ENCODE results near the gene FOXJ2. TPM values are rescaled to one million over a fixed set of nuclear protein-coding genes. Genes with fewer than 3 reads are reported as not detected.
"Not testable (repeated sequence)": the region's sequence is repeated elsewhere in the genome, so short reads cannot be mapped to it uniquely, and the experiment has no call there.

FOXJ2 gene
- total RNA-seq, 4 donors from 2014 or later = 11.6 to 15.7 (median 12.5) TPM

GRCh38 chr12:8030189-8030588, 2.3 kb upstream of the FOXJ2 start:
- DNase-seq = no peak
- H3K27ac ChIP-seq = no peak overlapping the region
- no peaks in the 10 kb centered on the region for H3K27me3 ChIP-seq
- H3K36me3 ChIP-seq = no peaks in the 10 kb centered on the region
- H3K4me3 ChIP-seq = no peak overlapping the region
- TF ChIP-seq CTCF (IDR thresholded peaks at IDR 0.05) (no peak), EP300 (IDR thresholded peaks at IDR 0.05; ENCODE audit: low read depth) (no peak), POLR2A (IDR thresholded peaks at IDR 0.05) (no peak), POLR2AphosphoS5 (IDR thresholded peaks at IDR 0.05) (no peak)
- 75 to 80% methylated on average over 3 of the region's 3 CpGs for WGBS, 2 donors (ENCODE audit: low coverage in 1 of 2)
- H3K4me1 ChIP-seq = peaks cover 16 to 34% (median 23%) of the 10 kb centered on the region in 4 donors
- in situ Hi-C loops (cut with MboI; ENCODE audit: low pct_ligation_motif_present in 1 of 4, low pct_unique_long_range_greater_than_20kb in 1 of 4, low sequenced_read_pairs in 3 of 4) = no loop called here
- no peaks in the 10 kb centered on the region for H3K9me3 ChIP-seq
- intact Hi-C loops (cut with DNase I; ENCODE audit: low total_unique reads) = no loop called here

GRCh38 chr12:8031017-8031416, 1.5 kb upstream of the FOXJ2 start:
- H3K27me3 ChIP-seq; intact Hi-C loops (cut with DNase I; ENCODE audit: low total_unique reads); H3K4me3 ChIP-seq; H3K36me3 ChIP-seq; DNase-seq; in situ Hi-C loops (cut with MboI; ENCODE audit: low pct_ligation_motif_present in 1 of 4, low pct_unique_long_range_greater_than_20kb in 1 of 4, low sequenced_read_pairs in 3 of 4); H3K9me3 ChIP-seq: not testable (repeated sequence)
- H3K27ac ChIP-seq = peak overlapping the region in 3 of 4 donors; percentile 94 to 95 (median 94)
- 93 to 95% methylated on average over 14 to 23 of the region's 23 CpGs for WGBS, 2 donors (ENCODE audit: low coverage in 1 of 2)
- peaks cover 23 to 38% (median 28%) of the 10 kb centered on the region in 4 donors for H3K4me1 ChIP-seq

- H3K4me1 ChIP-seq = peaks cover 27 to 45% (median 32%) of the 10 kb centered on the region in 4 donors
- intact Hi-C loops (cut with DNase I; ENCODE audit: low total_unique reads) = no loop called here
- 15 to 45% methylated on average over 4 to 5 of the region's 5 CpGs for WGBS, 2 donors (ENCODE audit: low coverage in 1 of 2)
- in situ Hi-C loops (cut with MboI; ENCODE audit: low pct_ligation_motif_present in 1 of 4, low pct_unique_long_range_greater_than_20kb in 1 of 4, low sequenced_read_pairs in 3 of 4) = no loop called here
- H3K27me3 ChIP-seq = no peaks in the 10 kb centered on the region
- H3K4me3 ChIP-seq = peak overlapping the region; percentile 40 to 97 (median 90)
- H3K36me3 ChIP-seq = no peaks in the 10 kb centered on the region
- H3K9me3 ChIP-seq = no peaks in the 10 kb centered on the region
- no peak for DNase-seq
- H3K27ac ChIP-seq = peak overlapping the region; percentile 94 to 95 (median 94)
- TF ChIP-seq CTCF (IDR thresholded peaks at IDR 0.05) (no peak), POLR2A (IDR thresholded peaks at IDR 0.05) (no peak), POLR2AphosphoS5 (IDR thresholded peaks at IDR 0.05) (no peak), EP300 (IDR thresholded peaks at IDR 0.05; ENCODE audit: low read depth) (no peak)
Measured at GRCh38 chr12:8031872-8032241, 659 bp upstream of the FOXJ2 start.

GRCh38 chr12:8033153-8034044, 883 bp downstream of the FOXJ2 start:
- peak overlapping the region; percentile 86 to 97 (median 92) for H3K4me3 ChIP-seq
- TF ChIP-seq POLR2AphosphoS5 (IDR thresholded peaks at IDR 0.05) (peak in 1 of 3 donors; percentile 33), CTCF (IDR thresholded peaks at IDR 0.05) (no peak), POLR2A (IDR thresholded peaks at IDR 0.05) (no peak)
- H3K27ac ChIP-seq = peak overlapping the region; percentile 94 to 95 (median 94)
- 7% methylated on average over 3 to 14 of the region's 17 CpGs for WGBS, 2 donors (ENCODE audit: low coverage in 1 of 2)
- no peaks in the 10 kb centered on the region for H3K36me3 ChIP-seq
- no peaks in the 10 kb centered on the region for H3K27me3 ChIP-seq
- no peaks in the 10 kb centered on the region for H3K9me3 ChIP-seq
- peaks cover 40 to 61% (median 46%) of the 10 kb centered on the region in 4 donors for H3K4me1 ChIP-seq
- peak; percentile 55 for DNase-seq
- in situ Hi-C loops (cut with MboI; ENCODE audit: low pct_ligation_motif_present in 1 of 4, low pct_unique_long_range_greater_than_20kb in 1 of 4, low sequenced_read_pairs in 3 of 4) = no loop called here
- intact Hi-C loops (cut with DNase I; ENCODE audit: low total_unique reads) = no loop called here

Data from transverse colon (tissue), 4 donors.